Stimulated activated CD4-positive, alpha-beta T cell treated with anti-CD3 and anti-CD28 coated beads, Interleukin-1b, Interleukin-23, amount 100 ng/mL, for 48 hours (primary cell): ENCODE results near the gene PDZRN4.

Experiments used
- DNase-seq: peaks from one replicate; pipeline ENCODE4 v3.0.0-alpha.2; 2020

The PDZRN4 gene

DNA sequence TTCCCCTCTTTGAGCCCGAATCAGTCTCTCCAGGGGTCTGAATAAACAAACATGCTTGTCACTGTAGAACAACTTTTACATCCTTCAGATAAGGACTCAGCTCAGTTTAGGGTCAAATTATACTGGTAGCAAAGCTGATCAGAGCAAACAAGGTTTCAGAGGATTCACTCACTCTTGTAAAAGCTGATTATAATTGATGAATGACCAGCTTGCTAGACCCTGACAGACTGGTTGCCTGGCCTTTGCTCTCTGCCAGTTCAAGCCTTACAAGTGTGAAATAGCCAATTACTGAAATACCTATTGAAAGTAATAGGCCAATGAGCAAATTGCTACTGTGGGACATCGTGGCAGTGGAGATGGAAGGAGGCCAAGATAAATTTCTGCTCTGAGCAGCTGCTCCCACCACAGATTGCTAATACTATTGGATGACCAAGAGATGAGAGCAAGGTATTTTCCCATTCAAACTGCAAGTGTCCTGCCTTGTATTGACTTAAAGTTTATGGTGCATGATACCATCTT, 177.6 kb downstream of the PDZRN4 start:
- DNase-seq: no peak

DNA sequence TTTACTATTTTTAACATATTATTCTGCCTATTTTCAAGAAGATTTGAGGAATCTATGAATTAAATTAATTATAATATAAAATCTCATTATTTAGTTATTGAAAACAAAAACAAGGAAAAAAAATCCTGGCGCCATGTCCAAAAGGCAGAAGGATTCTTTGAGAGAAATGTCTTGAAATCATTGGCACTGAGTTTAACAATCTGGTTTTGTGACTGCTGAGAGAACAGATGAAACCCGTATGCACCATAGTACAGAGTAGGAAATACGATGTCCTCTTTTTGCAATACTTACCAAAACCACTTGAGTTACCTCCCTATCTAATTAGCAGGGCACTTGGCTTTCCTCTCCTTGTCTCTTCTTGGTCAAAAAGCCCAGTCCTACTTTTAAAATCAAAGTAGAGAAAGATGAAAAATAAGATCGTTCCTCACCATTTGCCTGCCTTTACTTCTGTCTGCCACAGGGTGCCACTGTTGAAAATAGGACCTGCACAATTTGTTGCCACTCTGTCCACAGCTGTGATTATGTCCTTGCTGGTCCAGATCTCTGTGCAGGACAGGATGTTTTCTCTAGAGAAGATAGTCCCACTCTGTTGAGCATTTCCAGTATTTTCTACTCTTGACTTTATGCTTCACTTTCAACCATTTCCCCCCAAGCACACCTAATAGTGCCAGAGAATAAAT, 179.7 kb downstream of the PDZRN4 start:
- DNase-seq: no peak

DNA sequence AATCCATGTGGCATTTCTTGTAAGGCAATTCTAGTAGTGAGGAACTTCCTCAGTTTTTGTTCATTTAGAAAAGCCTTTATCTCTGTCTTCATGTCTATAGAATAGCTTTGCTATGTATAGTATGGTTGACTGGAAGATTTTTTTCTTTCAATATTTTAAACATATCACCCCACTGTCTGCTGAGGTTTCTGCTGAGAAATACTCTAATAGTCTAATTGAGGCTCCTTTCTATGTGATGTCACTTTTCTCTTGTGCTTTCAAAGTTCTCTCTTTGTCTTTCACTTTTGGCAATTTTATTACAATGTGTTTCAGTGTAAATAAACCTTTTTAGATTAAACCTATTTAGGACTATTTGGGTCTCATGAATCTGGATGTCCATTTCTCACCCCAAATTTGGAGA, 192.8 kb downstream of the PDZRN4 start:
- DNase-seq: no peak

DNA sequence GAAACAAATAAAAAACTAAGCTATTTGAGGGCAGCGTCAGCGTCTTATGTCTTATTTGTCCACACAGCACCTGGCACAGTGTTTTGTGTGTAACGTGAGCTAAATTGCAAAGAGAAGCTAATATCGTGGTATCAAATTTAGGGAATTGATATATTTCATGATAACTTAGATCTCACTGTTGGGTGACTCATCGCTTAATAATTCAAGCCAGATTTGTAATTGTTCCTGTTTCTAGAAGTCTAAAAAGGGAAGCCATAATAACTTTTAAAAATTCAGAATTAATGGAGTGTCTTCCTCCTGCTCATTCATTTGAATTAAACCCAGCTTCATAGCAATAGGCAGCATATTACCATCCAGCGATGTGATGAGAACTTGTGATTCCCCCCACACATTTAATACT, 214.7 kb downstream of the PDZRN4 start:
- DNase-seq: no peak

DNA sequence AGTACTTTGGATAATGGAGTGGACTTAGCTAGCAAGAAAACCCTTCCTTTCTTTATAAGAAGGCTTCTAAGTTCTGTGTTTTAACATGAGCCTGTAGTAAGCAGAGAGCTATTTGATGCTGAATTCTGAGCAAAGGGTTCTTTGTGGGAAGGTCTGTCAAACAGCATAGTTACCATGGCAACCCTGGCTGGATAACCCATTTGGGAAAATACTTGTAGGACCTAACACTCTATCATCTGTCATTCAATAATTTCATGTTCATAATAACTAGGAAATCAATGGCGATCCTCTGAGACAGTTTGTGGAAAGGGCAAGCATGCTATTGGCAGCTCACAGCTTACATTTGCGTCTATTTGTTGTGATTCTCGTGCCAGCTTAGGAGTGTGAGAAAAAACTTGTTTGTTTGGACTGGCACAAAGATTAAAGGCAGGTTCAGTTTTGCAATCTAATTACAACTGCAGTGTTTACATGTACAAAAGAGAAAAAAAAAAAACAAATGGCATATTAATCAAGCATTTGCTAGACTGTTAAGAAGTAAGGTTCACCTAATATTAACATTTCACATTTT, 219.2 kb downstream of the PDZRN4 start:
- DNase-seq: no peak

DNA sequence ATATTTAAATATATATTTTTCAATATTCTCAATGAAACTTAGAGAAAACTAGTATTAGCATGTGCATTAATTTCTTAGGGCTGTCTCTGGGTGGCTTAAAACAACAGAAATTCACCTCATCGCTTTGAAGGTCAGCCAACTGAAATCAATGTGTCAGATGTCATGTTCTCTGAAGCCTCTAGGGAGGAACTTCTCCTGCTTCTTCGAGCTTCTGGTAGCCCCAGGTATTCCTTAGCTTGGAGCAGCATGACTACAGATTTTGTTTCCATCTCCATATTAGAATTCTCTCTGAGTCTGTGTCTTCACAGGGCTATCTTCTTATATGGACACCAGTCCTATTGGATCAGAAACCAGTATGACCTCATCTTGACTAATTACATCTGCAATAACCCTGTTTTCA, 221.5 kb downstream of the PDZRN4 start:
- no peak for DNase-seq

DNA sequence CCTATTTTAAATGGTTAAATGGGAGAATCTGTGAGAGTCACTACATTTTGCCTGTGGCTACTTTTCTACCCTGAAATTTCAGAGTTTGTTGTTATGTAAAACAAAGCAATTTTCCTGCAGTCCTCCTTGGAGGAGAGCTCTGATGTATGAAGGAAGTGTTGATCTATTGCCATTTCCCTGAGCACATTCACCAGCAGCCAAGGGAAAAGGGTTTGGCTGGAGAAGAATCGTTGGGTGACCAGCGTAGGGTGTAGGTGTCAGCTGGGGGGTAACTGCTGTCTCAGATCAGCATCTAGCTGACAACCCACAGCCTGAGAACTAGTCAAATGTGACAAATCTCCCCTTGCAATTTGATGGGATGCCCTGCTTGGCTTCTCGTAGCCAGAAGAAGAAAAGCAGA, 230.5 kb downstream of the PDZRN4 start:
- DNase-seq: no peak

DNA sequence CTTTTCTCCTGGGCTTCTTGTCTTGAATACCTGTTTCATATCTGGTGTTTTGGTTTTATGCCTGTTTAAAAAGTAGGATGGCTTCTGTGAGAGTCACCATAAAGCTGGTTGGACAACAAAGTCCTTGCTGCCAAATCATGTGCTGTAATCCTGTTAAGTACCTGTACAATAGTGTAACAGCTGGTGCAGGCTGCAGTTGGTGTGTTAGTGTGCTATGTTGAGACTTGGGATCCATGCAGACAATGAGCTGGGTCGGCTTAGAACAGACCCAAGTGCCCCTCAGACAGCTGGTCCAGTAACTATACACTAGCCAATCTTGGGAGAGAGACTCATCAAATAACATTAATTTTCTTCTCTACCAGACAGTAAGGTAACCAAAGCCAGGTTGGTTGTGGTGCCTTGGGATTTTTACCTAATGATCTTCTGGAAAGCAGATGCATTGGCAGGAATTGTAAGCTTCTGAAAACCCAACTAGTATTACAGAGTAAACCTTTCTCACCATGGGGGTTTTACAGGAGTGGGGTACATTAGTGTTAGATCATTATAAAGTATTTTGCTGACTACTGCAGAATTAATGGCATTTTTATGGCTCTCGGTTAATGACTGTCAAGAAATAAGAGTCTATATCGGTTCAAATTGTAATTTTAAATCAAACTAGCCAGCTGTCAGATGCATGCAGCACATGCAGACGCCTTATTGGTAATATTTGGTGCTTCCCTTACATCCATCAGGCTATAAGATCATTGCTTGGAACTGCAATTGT, 231.2 kb downstream of the PDZRN4 start:
- DNase-seq: no peak

DNA sequence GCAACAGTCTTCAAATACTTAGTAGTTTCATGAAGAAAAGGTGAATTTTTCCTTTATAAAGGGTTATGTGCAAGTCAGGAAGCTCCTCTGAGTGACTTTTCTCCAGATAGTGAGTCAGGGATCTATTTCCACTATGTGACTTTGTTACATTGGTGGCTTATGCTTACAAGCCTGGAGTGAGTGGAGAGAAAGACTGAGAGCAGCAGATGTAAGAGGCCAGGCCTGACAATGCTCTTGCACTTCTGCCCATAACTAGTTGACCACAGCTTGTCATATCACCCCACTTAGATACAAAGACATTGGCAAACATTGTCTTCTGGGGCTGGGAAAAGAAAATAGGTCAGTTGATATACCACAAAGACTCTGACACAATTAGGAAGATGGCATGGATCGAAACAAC, 236.5 kb downstream of the PDZRN4 start:
- DNase-seq: no peak

DNA sequence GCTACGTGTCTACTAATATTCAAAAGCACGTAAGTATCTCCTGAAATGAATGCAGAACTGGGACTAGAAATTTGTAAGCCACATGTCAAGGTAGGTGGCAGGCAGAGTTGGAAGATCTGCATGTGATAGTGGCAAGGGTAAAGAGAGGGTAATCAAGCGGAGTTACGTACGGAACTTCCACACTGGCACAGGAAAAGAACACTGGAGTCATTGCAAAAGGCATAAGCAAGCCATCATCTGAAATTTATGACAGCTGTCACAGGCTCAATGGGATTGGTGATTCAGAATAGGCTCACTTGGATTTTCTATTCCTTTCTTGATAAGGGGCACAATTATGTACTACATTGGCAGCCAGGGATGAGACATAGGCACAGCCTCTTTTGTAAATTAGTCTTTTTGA, 245.3 kb downstream of the PDZRN4 start:
- no peak for DNase-seq

DNA sequence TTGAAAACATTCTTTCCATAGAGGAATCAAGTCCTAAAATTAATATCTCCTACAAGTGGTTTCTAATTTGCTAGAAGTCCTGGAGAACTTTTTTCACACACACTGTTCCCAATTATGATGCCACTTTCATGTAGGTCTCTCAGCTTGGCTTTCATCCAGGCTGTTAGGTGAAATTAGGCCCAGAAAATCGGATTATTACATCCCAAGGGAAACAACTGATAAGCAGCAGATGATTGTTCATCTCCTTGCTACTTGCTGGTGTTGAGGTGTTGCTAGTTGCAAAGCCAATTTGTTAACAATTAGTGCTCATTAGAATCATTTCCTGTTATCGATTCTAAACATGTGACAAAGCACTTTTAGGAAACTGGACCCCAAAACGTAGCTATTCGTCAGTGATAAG, 248.0 kb downstream of the PDZRN4 start:
- DNase-seq: no peak

DNA sequence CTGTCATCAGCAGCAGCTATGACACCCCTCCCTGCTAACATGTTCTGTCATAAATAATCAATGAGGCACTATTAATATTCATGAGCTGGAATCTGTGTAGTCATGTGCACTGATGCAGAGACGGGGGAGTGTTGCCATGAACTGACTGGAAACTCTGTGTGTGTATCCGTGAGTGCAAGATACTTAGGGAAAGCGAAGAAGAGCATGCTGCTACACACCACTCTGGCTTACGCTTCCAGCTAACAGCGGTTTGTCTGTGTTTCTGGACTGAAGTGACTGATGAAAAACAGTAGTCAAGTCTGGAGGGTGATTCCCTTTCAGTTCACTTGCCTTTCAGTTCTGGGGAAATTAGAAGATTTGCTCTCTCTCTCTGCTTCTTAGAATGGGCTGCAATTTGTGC, 249.4 kb downstream of the PDZRN4 start:
- no peak for DNase-seq

DNA sequence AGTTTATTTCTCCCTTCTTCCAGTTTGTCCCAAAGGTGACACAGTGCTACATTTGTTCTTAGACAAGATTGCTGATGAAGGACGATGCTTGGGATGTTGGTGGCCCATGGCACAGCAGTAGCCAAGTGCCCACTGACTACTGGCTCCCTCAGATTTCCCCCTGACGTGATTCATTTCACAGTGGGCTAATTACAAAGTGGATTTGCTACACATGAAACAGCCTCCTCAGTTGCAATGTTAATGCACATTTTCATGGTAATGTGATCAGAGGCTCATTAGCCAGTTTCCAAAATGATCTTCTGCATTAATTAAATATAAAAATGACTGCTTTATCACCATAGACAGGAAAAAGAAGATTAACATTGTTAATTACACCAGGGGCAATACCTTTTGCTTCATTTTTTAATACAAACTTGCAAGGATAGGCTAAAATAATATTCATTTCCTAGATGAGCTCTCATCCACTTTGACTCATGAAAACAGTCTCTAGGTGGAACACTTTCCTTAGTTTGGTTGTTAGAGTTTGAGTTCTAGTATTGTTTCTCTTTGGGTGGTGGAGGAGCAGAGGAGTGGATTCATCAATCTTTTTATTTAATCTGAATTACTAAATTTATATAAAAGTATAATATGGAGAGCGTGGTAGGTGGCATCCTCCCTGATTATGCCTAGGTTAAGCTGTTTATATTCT, 250.9 kb downstream of the PDZRN4 start:
- DNase-seq: no peak

DNA sequence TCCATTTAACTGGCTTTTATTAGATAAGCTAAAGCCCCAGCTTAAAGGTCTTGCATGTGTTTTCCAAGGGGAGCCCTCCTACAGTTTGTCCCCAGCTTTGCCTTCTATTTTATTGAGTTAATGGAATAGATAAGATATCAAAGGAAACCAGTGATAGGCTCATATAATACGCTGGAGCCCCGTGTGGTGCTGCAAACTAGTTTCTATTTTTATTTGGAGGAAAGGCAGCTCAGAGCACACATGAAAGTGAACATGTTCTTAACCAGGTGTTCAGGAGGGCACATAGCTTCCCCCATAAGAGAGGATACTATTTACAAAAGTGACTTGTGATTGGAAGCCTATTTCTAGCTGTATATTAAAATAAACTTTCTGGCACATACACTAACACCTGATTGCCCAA, 251.7 kb downstream of the PDZRN4 start:
- DNase-seq: no peak

DNA sequence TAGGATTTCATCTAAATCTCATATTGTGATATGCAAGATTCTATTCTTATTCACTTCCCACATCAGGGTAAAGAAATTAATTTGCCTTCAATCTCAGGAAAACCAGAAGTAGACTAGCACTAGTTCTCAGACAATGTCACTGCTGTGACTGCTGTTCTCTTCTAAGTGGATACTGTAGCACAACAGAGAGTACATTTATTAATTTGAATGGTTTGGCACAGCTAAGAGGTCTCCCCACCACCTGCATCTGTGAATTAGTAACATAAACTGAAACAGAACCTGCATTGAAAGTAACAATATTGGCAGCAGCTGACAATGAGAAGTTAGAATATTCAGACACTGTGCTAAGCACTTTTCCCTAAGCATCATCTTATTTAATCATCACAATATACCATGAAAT, 253.1 kb downstream of the PDZRN4 start:
- no peak for DNase-seq

DNA sequence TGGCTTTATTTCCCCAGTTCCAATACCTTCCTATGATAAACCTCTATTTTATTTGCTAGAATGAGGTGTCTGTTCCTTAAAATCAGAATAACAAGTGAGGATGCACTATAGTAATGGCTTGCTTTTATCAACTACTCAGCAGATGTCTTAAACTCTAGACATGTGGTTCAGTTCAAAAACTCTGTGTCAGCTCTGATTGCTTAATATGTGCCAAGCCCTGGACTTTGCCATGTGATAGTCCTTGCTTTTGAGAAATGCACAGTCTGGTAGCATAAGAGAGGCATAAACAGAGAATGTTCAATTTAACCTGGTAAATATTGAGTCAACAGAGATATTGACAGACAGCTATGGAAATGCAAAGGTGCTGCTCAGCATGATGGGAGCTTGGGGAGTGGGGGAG, 254.8 kb downstream of the PDZRN4 start:
- DNase-seq: no peak

DNA sequence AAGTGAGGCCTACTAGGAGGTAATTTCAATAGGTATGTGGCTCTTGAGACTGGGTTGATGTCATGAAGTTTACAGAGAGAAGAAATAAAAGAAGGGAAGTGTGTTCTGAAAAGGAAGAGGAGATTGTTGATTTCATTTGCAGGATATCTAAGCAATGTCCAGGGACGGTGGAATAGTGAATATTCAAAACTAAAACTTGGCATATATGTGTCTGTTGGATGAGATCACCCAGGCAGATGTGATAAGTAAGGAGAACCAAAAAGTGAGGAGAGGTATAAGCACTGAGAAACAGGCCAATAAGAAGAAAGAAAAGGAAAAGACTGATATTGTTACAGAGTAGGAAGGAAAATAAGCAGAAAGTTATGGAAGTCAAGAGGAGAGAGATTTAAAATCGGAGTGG, 255.6 kb downstream of the PDZRN4 start:
- no peak for DNase-seq

DNA sequence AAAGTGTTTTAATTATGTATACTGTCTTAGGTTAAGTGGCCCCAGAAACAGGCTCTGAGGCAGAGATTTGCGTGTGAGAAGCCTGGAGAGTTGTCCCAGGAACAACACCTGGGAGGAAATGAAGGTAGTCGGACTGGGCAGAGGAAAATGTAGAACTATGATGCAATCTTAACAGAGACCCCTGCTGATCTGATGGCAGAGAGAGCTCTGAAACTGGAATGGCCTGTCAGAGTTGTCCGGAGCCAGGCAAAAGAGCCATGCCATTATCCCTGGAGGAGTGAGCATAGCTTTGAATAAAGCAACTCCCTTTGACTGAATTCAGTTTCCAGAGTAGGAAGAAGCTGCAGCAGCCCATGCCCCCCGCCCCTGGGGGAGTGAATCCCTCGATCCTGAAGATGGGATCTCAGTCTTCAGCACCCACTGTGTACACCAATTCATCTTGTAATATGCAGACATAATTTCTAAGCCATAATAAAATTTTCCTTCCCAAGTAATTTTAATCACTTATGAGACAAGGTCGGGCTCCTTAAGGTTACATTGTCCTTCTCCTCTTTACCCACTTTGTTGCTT, 264.8 kb downstream of the PDZRN4 start:
- DNase-seq: no peak

DNA sequence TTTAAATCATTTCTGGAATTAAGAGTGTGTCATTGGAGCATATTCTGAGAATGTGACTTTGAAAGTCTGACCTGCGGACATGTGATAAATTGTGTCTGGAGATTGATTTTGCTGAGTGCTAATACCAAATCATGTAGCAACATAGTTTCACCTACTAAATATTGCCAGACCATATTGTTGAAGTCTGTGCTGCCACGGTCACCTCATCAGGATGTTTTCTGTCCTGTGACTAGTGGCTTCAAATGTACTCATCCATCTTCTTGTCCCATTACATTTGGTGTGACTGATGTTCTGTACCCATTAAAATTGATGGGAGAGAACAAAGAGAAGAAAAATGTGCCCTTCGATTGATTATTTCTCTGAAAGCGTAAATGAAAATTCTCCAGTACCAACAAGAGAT, 265.3 kb downstream of the PDZRN4 start:
- no peak for DNase-seq

DNA sequence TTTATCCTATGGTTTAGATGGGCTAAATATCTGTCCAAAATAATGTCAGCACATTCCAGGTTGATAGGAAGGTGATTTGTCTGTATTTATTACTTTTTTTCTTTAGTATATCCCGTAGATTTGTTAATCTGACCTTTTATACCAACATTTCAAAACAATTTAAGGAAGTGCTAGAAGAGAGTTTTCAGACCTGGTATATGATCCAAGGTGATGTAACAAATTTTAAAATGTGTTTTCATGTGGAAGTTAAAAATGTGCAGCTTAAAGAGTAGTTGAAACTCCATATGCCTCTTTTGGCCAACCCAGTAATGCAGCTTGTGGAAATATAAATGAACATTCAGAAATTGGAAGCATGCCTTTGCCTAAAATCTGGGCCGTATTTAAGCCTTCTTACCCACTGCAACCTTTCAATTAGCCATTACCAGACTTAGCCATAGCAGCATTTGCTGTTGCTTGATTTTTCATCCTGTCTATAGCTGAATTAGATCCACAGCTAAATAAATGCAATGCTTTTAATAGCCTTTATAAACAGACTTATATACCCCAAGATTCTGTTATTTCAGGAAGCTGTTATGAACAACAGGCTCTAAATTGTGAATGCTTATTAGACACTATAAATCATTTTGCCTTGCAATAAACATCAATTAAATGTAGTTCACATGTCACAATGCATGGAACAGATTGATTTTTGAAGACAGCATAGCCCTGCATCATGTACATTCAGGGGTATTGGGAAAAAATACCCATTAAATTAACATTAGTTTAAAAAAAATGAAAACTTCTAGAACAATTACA, 271.2 kb downstream of the PDZRN4 start:
- DNase-seq: no peak

DNA sequence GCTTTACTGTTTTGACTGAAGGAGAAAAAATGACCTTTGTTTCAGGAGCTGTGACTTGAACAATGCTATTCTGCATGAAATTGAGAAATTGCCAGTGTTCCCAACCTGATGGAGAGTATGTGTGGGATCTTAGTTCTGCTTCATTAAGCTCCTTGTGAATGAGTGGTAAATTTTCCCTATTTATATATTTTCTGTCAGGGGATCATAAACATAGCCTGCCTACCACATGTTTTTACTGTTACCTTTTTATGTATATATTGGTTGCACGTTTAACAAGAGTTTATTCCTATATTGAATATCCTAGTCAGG, 271.7 kb downstream of the PDZRN4 start:
- no peak for DNase-seq

DNA sequence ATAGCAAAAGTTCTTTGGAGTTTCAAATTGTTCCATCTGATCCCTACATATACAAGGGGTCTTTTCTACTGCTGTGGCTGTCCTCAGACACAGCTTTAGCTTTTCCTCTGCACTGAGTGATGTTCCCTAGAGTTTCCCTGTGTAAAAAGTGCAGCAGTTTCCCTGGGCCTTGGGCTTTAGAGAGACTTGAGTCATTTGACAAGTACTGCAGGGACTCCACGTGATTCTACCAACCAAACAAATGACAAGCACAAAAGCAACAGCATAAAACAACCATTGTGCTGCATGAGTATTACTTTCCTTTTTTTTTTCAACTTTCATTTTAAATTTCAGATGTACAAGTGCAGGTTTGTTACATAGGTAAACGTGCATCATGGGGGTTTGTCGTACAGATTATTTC, 272.8 kb downstream of the PDZRN4 start:
- no peak for DNase-seq

DNA sequence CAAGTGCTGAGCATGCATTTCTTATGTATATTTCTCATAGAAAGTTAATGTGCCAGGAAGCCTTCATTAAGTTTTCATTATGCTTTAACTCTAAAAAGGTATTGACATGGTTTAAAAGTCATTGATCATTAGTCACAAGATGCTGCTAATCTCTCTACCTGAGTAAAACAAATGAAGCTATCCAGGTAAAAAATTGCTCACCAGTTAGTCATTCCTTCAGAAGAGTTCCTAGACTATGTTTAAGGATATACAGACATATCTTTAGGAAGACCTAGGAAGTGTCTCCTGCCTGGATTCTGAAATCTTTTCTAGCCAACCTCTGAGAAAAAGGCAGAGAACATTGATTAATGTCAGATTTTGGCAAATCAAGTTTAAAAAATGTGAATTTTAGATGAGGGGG, 274.2 kb downstream of the PDZRN4 start:
- no peak for DNase-seq
